NAMALWA (cell line): ENCODE data around the gene CDH12.
A peak's percentile ranks its signal among the peaks of the same experiment; 100 is the strongest.

ENCODE experiments used
- DNase-seq: peaks from one replicate; pipeline ENCODE4 v3.0.0-alpha.2; 2015; ENCODE audit warnings: low spot score

The CDH12 gene

GRCh38 chr5:22764736-22765135 lies 88.4 kb downstream of the CDH12 start:
- no peak for DNase-seq

DNA sequence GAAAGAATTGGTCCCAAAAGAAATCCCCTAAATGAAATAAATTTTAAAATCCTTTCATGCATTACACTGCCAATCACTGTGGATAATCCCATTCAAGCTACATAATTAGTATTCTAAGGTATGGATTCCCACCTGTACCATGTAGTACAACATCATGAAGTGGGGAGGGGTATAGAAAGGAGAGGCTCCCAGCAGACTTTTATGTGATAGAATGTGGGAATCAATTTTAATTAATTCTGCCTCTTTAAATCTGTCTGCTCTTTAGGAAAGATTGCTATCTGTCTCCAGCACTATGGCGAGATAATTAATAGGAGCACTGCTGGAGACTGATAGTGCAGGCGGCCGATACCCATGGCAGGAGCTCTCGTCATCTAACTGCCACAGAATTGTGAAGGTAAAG lies 95.4 kb downstream of the CDH12 start:
- no peak for DNase-seq

GRCh38 chr5:22754155-22754554 lies 99.0 kb downstream of the CDH12 start:
- DNase-seq = no peak

- DNase-seq = no peak
Measured at GRCh38 chr5:22751536-22751935, 101.6 kb downstream of the CDH12 start.

- DNase-seq = no peak
Measured at GRCh38 chr5:22736443-22737003, 116.6 kb downstream of the CDH12 start.

- no peak for DNase-seq
Measured at GRCh38 chr5:22734907-22735306, 118.2 kb downstream of the CDH12 start.

DNA sequence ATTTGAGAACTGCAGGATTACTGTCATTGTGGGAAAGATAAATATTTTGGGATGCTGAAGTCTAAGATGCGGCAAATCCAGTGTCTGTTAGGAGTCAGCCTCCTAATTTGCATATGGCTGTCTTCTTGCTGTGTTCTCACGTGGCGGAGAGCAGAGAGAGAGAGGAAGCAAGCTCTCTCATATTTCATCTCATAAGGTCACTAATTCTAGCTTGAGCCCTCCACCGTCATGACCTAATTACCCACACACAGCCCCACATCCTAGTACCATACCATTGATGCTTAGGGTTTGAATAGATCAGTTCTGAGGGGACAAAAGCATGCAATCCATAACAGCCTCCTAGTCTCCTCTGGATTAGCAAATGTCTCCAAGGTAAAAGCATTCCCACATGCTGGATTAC lies 124.5 kb downstream of the CDH12 start:
- no peak for DNase-seq

- no peak for DNase-seq
Measured at GRCh38 chr5:22722491-22722890, 130.7 kb downstream of the CDH12 start.

GRCh38 chr5:22722056-22722455 lies 131.1 kb downstream of the CDH12 start:
- DNase-seq = no peak

- DNase-seq = no peak
Measured at GRCh38 chr5:22719842-22720241, 133.3 kb downstream of the CDH12 start.

DNA sequence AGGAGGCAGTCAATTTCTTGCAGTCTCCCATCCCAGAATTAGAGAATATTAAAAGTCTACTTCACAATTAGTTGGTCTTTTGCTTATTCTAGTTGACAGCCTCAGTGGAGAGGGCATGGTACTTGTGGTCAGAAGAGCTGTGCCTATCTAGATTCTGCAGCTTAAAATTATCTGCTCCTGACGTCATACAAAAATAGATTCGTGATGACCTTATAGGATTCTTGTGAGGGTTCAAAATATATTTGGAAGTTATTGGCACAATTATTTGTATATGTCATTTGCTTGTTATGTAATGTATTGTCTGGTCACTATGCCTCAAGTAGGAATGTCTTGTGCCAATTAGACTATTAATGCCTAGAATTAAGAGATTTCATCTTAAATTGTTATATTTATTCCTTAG lies 142.5 kb downstream of the CDH12 start:
- no peak for DNase-seq

DNA sequence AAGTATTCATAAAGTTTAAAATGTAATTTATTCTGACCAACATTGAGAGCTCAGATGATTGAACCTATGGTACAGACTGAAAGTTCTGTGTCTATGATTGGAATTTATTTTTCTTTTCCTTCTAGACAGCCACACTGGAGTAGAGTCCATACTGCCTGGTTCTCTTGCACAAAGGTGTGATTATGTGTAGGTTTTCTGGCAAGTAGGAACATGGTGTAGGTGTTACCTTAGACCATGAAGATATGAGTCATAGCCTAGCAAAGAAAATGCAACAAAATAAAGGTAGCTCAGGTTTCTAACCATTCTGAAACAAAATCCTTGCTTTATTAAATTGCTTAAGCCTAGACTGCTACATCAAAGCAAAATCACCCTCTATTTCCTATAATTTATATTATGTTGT lies 143.4 kb downstream of the CDH12 start:
- no peak for DNase-seq

DNA sequence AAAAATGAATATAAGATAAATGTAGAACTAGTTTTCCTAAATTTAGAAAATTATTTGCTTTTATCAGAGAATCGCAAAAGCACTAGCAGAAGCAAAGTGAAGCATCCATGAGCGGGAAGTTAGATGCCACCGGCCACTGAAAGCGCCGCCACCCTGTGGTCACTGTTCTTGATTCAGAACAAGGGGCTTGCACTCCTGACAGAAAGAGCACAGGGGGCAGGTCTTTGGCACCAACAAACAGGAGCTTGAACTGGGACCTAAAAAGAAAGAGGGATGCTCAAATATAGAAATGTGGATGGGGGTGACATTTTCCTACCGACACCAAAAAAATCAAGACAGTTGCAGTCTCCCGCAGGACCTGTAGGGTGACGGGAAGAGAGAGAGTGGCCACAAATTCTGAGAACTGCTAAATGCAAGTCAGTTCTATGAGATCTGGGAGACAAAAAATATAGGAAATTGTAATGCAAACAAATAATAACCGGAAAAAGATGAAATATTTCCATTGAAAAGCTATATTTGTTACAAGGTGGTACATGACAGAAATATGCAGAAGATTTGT lies 144.3 kb downstream of the CDH12 start:
- DNase-seq = no peak

- no peak for DNase-seq
Measured at GRCh38 chr5:22706901-22707300, 146.2 kb downstream of the CDH12 start.

- DNase-seq = no peak
Measured at GRCh38 chr5:22699319-22699718, 153.8 kb downstream of the CDH12 start.

- no peak for DNase-seq
Measured at GRCh38 chr5:22693121-22693520, 160.0 kb downstream of the CDH12 start.

DNA sequence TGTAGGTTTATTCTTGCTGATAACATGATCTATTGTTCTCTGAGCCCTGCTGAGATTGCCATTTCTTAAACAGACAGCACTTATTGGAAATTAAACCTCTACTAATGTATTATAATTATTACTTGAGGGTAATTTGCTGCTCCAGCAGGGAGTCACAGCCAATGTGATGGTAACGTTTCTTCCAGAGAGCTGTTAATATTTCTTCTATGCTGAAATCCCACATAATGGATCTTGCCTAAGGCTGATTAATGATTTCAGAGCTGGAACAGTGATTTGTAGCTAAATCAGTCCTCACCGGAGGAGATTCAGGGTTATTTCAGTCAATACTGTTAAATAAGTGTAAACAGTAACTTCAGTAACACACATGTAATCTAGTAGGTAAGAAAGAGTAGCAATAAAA lies 170.1 kb downstream of the CDH12 start:
- DNase-seq = no peak

GRCh38 chr5:22678886-22679285 lies 174.3 kb downstream of the CDH12 start:
- no peak for DNase-seq

- DNase-seq = no peak
Measured at GRCh38 chr5:22673131-22673530, 180.0 kb downstream of the CDH12 start.

GRCh38 chr5:22669345-22669744 lies 183.8 kb downstream of the CDH12 start:
- peak; percentile 59 for DNase-seq

- DNase-seq = no peak
Measured at GRCh38 chr5:22665801-22666200, 187.3 kb downstream of the CDH12 start.

- no peak for DNase-seq
Measured at GRCh38 chr5:22663134-22663533, 190.0 kb downstream of the CDH12 start.

- DNase-seq = no peak
Measured at GRCh38 chr5:22662391-22662790, 190.8 kb downstream of the CDH12 start.

DNA sequence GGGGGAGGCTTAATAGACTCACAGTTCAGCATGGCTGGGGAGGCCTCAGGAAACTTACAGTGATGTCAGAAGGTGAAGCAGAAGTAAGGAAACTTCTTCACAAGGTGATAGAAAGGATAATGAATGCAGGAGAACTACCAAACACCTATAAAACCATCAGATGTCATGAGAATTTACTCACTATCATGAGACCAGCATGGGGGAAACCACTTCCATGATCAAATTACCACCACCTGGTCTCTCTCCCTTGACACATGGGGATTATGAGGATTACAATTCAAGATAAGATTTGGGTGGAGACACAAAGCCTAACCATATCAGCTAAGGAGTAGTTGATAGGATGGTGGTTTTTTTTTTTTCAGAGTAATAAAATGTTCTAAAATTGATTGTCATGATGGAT lies 201.8 kb downstream of the CDH12 start:
- DNase-seq = no peak

- no peak for DNase-seq
Measured at GRCh38 chr5:22650511-22650910, 202.6 kb downstream of the CDH12 start.
